A673 (cell line): Measurements from ENCODE around the gene PCED1A.

Experiments
- EZH2 ChIP-seq: fragments of 200-600 bp; sonication (generic); IDR thresholded peaks from 2 replicates; pipeline ENCODE4 v1.6.1; 2017; ENCODE audit warnings: borderline replicate concordance, low read depth, mild to moderate bottlenecking, mixed read lengths, antibody characterized with exemption, low read length; ENCODE audit not compliant: poor library complexity, severe bottlenecking
- TF ChIP-seq, protein P1 (sequence below): fragments of 300-800, 200-600 bp; sonication (generic); conservative IDR thresholded peaks from 2 replicates; pipeline ENCODE4 v1.5.1; 2017; ENCODE audit warnings: low read depth, mild to moderate bottlenecking, antibody characterized with exemption, low read length, moderate library complexity, mixed read lengths

DNA sequence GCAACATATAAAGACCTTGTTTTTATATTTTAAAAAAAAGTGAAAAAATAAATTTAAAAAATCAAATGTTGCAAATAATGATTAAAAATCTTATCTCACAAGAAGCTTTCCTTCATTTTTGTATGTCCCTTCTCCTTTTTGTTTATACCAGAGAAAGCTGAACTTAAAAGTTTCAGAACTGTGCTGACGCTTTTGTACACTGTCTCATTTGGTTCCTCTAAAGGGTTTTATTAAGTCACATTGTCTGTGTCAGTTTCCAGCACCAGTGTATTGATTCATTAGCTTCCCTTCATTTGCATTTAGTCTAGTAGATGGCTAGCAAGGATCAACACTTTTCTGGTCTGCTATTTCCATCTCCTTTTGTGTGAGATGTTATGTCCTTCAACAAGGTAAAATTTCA is 6.7 kb downstream of the PCED1A start:
- TF ChIP-seq, protein P1, sequence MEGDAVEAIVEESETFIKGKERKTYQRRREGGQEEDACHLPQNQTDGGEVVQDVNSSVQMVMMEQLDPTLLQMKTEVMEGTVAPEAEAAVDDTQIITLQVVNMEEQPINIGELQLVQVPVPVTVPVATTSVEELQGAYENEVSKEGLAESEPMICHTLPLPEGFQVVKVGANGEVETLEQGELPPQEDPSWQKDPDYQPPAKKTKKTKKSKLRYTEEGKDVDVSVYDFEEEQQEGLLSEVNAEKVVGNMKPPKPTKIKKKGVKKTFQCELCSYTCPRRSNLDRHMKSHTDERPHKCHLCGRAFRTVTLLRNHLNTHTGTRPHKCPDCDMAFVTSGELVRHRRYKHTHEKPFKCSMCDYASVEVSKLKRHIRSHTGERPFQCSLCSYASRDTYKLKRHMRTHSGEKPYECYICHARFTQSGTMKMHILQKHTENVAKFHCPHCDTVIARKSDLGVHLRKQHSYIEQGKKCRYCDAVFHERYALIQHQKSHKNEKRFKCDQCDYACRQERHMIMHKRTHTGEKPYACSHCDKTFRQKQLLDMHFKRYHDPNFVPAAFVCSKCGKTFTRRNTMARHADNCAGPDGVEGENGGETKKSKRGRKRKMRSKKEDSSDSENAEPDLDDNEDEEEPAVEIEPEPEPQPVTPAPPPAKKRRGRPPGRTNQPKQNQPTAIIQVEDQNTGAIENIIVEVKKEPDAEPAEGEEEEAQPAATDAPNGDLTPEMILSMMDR, result no peak
- no peak for TF ChIP-seq EZH2
